GM19397 (cell line): Measurements from ENCODE around the gene FYN.

Experiments
- ATAC-seq: cut with Tn5 transposase; IDR thresholded peaks from one replicate; pipeline ENCODE4 v1.9.1; 2021; ENCODE audit warnings: mild to moderate bottlenecking, moderate library complexity; ENCODE audit not compliant: unreplicated experiment

Gene FYN

GRCh38 chr6:111713236-111713635 is 160.0 kb downstream of the FYN start:
- ATAC-seq, result no peak

GRCh38 chr6:111711984-111712752 is 161.1 kb downstream of the FYN start:
- ATAC-seq, result no peak

DNA sequence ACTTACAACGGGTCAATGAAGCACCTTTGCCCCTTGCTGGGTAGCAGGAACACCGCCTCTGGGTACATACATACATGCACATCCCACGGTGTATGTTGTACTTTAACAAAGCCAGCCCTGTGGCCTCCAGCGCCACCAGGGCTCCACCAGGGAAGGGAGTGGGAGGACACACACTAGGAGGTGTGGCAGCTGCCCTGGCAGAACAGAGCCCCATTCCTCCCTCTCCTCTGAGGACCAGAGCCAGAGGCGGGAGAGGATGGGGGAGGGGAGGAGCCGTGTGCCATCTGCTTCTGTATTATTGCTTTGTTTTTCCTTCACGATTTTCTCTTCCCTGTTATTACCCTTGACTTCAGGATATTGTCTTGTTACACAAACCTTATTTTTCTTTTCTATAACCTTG is 161.8 kb downstream of the FYN start:
- ATAC-seq, result no peak

DNA sequence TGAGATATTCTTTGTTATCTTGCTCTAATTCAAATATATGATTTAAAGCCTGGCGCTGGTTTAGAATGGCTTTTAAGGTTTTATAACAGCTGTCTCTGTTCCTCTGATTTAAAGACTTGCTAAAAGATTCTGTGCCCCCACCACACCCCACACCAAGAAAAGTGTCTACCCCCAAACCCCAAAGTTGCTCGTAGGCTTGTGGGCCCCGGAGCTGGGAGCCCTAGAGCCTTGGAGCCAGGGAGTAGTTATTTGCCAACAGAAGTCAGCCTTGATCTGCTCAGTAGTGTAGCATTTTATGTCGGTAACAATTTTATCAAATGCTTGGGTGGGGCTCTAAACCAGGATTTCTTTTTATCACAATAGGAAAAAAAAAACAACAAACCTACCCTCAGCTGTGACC is 162.3 kb downstream of the FYN start:
- no peak for ATAC-seq

DNA sequence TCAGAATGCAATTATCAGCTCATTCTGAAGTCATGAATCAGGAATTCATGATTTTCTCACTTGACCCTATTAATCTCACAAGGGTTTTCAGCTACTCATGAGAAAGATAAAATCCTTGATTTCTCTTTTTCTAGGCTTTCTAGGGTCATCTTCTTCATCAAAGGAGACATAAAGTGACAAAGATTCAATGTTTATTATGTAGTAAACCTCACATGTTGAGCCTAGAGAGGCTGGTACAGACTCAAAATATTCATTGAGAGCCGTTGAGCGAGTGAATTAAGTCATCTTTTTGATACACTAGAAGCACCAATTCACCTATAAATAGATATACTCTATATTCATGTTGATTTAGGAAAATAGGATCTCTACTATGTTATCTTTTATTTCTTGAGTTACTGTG is 162.8 kb downstream of the FYN start:
- ATAC-seq, result no peak

DNA sequence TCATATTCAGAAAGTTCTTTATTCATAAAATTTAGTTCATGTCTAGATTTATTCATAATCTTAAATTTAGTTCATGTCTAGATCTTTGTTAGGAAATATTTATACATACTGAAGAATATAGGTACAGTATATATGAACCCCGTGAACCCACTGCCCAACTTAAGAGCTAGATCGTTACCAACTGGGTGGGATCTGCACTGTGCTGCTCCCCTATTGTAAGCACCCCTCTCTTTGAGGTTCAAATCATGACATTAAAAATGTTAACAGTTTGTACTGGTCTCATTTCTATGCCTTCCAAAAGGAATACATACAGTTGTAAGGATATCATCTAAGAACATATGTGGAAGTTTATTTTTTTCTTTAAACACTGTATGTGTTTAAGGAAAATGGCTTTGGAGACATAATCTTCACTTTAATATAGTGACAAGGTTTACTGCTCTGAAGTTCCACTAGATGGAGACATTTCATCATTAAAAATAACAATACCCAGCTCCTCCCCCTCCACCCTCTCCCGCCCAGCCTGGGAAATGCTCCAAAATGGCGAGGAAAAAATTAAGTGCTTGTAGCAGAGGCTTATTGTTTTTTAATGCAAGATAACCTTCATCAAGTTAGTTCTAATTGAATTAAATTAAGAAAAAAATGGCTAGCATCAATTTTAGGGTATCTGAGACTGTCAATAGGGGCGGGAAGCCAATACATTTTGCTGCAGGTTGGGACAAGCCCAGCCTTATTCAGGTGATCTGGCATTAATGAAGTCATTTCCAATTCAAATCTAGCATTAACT is 163.4 kb downstream of the FYN start:
- ATAC-seq, result peak; percentile 70

DNA sequence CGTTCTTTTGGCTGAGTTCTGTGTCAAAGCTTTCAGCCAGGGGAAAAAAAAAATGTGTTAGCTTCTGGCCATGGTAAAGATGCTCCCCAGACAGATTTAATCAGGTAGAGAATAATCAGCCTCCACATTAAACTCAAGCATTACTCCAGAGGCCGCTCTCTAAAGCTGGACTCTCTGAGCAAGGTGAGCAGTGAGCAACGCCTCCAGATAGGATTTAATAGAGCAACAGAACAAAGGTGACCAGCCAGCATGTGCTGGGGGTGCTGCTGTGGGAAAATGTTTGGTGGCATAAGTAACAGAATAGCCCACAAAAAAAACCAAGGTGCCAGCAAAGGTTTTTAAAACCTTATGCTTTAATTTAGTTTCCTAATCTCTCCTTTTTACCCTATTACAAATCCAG is 164.1 kb downstream of the FYN start:
- ATAC-seq, result no peak

- no peak for ATAC-seq
These were observed 165.5 kb downstream of the FYN start for GRCh38 chr6:111707773-111708172.

DNA sequence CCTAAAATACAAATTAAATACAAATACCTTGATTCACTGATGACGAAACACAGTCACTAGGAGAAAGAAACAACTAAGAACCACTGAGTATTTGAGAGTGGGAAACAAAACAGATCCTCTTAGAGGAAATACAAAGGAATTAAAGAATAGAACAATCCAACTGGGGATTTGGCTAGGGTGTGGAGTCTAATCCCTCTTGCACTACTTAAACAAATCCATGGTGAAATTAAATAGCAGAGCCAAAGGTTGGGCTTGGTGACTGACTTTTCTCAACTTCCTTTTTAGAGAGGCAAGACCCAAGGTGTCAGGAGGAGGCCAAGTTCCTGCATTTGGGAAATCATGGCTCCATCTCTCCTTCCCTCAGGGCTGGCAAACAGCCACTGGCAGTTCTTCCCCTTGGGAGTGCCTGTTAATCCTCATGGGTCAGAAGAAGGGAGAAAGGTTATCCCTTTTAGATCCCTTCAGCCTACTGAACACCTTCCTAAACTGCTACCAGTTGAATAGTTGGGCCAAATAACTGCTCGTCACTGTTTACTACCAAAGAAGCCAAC is 166.3 kb downstream of the FYN start:
- no peak for ATAC-seq

- ATAC-seq, result no peak
These were observed 169.5 kb downstream of the FYN start for GRCh38 chr6:111703723-111704122.

DNA sequence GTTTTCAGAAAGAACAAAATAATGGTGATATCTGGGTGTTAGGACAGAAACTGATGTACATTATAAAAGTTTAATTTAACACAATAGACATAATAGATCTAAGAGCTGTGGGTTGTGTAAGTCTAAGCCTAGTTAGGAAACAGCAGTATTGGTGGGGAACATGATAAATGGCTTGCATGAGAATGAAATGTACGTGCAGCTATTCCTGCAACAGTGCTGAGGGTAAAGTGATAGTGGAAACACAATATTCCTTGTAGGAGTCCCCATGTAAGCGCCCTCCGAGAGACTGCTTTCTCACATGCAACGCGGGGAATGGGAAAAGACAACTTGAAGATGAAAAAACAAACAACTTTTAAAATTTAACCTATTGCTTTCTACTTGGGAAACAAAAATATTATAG is 171.0 kb downstream of the FYN start:
- ATAC-seq, result no peak

GRCh38 chr6:111701146-111701545 is 172.1 kb downstream of the FYN start:
- ATAC-seq, result no peak

- ATAC-seq, result no peak
These were observed 173.0 kb downstream of the FYN start for GRCh38 chr6:111700135-111700690.

DNA sequence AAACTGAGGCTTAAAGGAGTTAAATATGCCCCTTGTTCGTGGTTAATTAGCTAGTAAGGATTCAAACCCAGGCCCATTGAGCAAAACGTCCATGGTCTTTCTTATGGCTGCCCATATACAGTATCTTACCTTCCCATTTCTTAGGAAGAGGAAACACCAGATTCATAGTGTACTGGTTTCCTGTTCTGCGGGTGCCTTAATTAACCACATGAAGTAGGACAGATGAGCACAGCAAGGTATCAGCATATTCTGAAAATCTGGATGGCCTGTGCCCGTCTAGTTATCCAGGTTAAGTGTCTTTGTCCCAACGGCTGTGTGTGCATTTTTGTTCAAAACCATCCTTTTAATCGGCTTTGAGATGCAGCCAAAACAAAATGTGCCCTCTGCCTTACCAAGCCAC is 174.1 kb downstream of the FYN start:
- ATAC-seq, result no peak

DNA sequence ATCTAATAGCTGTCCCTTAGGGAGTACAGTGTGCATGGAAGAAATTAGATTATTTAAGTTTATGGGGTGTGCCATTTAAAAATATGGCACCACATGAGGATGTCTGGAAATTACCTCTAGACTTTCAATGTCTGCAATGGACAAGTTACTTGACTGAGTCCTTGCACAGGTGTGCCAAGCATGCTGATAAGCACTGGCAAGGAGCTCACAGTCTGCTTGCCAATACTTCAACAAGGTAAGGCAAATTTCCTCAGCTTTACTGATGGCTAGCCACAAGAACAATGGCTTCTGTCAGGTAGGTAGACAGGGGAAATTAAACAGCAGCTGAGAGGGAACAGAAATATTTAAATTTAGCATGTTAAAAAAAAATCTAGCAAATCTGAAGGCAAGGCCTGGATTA is 176.4 kb downstream of the FYN start:
- ATAC-seq, result no peak

DNA sequence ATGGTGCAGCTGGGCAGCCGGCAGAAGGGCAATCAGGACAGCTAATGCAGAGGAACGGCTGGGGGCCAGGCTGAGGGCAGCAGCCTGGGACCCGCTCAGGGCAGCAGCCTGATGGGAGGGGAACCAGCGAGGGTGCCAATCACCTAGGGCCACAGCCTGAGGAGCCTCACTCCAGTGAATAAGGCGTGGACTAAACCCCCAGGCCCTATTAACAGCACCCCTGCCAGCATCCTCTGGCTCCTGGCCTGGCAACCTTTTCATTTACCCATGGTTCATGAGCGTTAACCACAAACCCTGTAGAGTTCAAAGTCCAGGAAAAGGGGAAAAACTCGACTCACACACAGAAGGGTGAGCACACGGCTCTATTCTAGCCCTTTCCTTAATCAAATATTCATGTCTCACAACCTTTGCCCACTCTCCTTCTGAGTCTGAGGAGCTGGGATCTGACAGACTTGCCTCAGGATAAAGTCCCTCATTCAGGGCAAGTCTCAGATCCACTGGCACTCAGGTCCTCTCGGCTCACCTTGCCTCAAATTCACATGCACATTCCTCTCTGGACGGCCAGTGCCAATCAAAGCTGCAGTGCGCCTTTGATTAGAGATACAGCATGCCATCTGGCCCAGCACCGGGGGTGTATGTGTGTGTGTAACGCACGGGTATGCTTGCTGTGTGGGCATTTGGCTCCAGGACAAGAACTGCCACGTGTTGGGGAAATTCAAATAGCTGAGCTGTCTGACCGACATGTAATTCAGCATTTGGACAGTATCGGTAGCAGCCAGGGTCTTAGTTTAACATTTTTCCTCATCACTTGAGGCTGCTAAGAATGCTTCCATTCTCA is 180.7 kb downstream of the FYN start:
- ATAC-seq, result no peak

- no peak for ATAC-seq
These were observed 181.7 kb downstream of the FYN start for GRCh38 chr6:111691345-111692225.

GRCh38 chr6:111689946-111690345 is 183.3 kb downstream of the FYN start:
- ATAC-seq, result no peak

- ATAC-seq, result no peak
These were observed 183.8 kb downstream of the FYN start for GRCh38 chr6:111689419-111689818.

GRCh38 chr6:111688331-111688730 is 184.9 kb downstream of the FYN start:
- ATAC-seq, result no peak
